ENCODE results near the gene NCK2.

NCK2 gene

DNA sequence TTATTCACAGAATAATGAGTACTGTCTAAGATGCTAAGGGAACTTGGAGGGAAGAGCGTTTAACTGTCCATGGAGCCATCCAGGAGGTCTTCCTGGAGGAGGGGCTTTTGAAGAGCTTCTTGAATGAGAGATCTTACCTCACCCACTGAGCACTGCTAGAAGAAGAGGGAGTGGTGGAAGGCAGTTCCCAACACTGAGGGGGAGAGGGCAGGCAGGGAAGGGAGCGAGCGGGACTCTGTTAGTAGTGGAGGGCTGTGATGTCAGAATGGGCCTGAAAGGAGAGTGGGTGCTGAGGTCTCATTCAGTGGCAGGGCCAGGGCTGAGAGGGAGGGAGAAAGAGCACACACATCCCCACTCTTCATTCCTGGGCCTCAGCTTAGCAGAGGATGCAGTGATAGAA lies 65.0 kb downstream of the NCK2 start:
- no peaks in the 10 kb centered on the region for H4K20me1 ChIP-seq (ENCODE audit: control insufficient read depth, insufficient read depth, low read depth, low read length)
- no peak overlapping the region for H3K4me2 ChIP-seq (ENCODE audit: low read length)
- H3K36me3 ChIP-seq (ENCODE audit: control insufficient read depth, low read length), result no peaks in the 10 kb centered on the region
- peaks cover 11% of the 10 kb centered on the region; the same call in 1 of the 2 replicates for H3K4me1 ChIP-seq (ENCODE audit: control insufficient read depth, low read length)
- H3K27ac ChIP-seq (ENCODE audit: low read depth, low read length), result no peak overlapping the region
- no peaks in the 10 kb centered on the region for H3K27me3 ChIP-seq (ENCODE audit: control insufficient read depth, low read length)
- TF ChIP-seq CTCF (IDR thresholded peaks at IDR 0.05; ENCODE audit: low read depth, low read length, poor library complexity, severe bottlenecking), result no peak
- no peak for TF ChIP-seq EZH2phosphoT487 (IDR thresholded peaks at IDR 0.05; ENCODE audit: borderline replicate concordance, low read length)
- no peak overlapping the region for H3K4me3 ChIP-seq (ENCODE audit: low read length)
- peaks cover 66% of the 10 kb centered on the region for H3K79me2 ChIP-seq (ENCODE audit: control insufficient read depth, low read length)
- no peaks in the 10 kb centered on the region for H3K9me2 ChIP-seq (replicated peaks; ENCODE audit: control insufficient read depth, low read length)
- no peaks in the 10 kb centered on the region for H3K9me3 ChIP-seq (ENCODE audit: control insufficient read depth, insufficient read depth, low read length)
- H3F3A ChIP-seq (ENCODE audit: control insufficient read depth, insufficient read depth), result no peaks in the 10 kb centered on the region

DNA sequence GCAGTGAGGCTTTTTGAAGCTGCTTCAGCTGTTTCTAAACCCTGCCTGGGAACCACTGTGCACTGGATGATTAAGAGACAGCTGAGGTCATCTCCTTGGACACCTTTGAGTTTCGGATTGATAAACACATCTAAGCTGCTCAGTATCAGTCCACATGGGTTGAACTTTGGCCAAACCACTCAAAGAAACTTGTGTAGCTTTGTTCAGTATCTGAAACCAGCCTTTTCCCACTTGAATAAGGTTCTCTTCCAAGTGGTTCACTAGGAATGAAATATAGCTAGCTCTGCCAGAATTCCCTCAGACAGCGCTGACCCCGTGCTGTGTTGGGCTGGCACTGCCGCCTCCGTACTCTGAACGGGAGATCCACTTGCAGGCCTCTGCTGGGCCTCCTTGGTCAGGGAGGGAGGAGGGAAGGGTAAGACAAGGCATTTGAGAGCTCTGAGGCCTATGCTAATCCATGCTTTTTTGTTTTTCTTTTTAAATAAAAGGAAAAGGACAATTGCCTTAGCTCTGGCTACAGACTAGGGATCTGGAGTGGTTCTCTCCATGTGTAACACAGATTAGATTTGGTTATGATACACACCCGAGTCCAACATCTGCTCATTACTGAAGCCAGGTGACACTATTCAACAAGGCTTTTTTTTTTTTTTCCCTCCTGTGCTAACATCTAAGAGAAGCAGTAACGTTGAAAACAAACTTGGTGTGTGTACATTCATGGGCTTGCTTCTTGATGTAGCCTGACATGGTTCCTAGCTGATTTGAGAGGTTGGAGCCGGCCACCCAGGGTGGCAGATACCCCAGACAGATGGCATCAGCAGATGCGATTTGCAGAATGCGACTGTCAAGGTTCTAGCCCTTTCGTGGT lies 67.7 kb downstream of the NCK2 start:
- Histone ChIP-seq H3K4me2 (ENCODE audit: low read length) (no peak overlapping the region), H3F3A (ENCODE audit: control insufficient read depth, insufficient read depth) (no peaks in the 10 kb centered on the region), H3K4me1 (ENCODE audit: control insufficient read depth, low read length) (peaks cover 11% of the 10 kb centered on the region), H3K79me2 (ENCODE audit: control insufficient read depth, low read length) (peaks cover 46% of the 10 kb centered on the region), H3K9me2 (replicated peaks; ENCODE audit: control insufficient read depth, low read length) (no peaks in the 10 kb centered on the region), H3K27me3 (ENCODE audit: control insufficient read depth, low read length) (no peaks in the 10 kb centered on the region), H3K36me3 (ENCODE audit: control insufficient read depth, low read length) (peaks cover 10% of the 10 kb centered on the region), H4K20me1 (ENCODE audit: control insufficient read depth, insufficient read depth, low read depth, low read length) (no peaks in the 10 kb centered on the region), H3K27ac (ENCODE audit: low read depth, low read length) (no peak overlapping the region), H3K4me3 (ENCODE audit: low read length) (no peak overlapping the region), H3K9me3 (ENCODE audit: control insufficient read depth, insufficient read depth, low read length) (no peaks in the 10 kb centered on the region)
- TF ChIP-seq EZH2phosphoT487 (IDR thresholded peaks at IDR 0.05; ENCODE audit: borderline replicate concordance, low read length) (no peak), CTCF (IDR thresholded peaks at IDR 0.05; ENCODE audit: low read depth, low read length, poor library complexity, severe bottlenecking) (no peak)

GRCh38 chr2:105813045-105813315 lies 68.3 kb downstream of the NCK2 start:
- Histone ChIP-seq H3K27me3 (ENCODE audit: control insufficient read depth, low read length) (no peaks in the 10 kb centered on the region), H3K79me2 (ENCODE audit: control insufficient read depth, low read length) (peaks cover 46% of the 10 kb centered on the region), H4K20me1 (ENCODE audit: control insufficient read depth, insufficient read depth, low read depth, low read length) (no peaks in the 10 kb centered on the region), H3F3A (ENCODE audit: control insufficient read depth, insufficient read depth) (no peaks in the 10 kb centered on the region), H3K27ac (ENCODE audit: low read depth, low read length) (no peak overlapping the region), H3K9me3 (ENCODE audit: control insufficient read depth, insufficient read depth, low read length) (no peaks in the 10 kb centered on the region), H3K9me2 (replicated peaks; ENCODE audit: control insufficient read depth, low read length) (no peaks in the 10 kb centered on the region), H3K4me1 (ENCODE audit: control insufficient read depth, low read length) (peaks cover 11% of the 10 kb centered on the region), H3K4me3 (ENCODE audit: low read length) (no peak overlapping the region), H3K36me3 (ENCODE audit: control insufficient read depth, low read length) (peaks cover 10% of the 10 kb centered on the region), H3K4me2 (ENCODE audit: low read length) (no peak overlapping the region)
- no peak for TF ChIP-seq EZH2phosphoT487 (IDR thresholded peaks at IDR 0.05; ENCODE audit: borderline replicate concordance, low read length)
- no peak for TF ChIP-seq CTCF (IDR thresholded peaks at IDR 0.05; ENCODE audit: low read depth, low read length, poor library complexity, severe bottlenecking)

All from DOHH2 (cell line).